NCI-H1436 (cell line): ENCODE results near the gene CDHR4.
"Not testable (repeated sequence)": the region's sequence is repeated elsewhere in the genome, so short reads cannot be mapped to it uniquely, and the experiment has no call there.

ENCODE experiments used
- DNase-seq: peaks from one replicate; lab custom pipeline; 2025; lab: John Stamatoyannopoulos, UW

Gene CDHR4

GRCh38 chr3:49802719-49803464 is 3.2 kb upstream of the CDHR4 start, which contains the start of gene INKA1:
Gene INKA1 (plus strand): TSS chr3:49803261. CDS start chr3:49803393, 132 bp downstream.
- peak; percentile 66 for DNase-seq

- DNase-seq: no peak
Measured at GRCh38 chr3:49801160-49801559, 1.5 kb upstream of the CDHR4 start.

- no peak for DNase-seq
Measured at GRCh38 chr3:49799105-49799504, 568 bp downstream of the CDHR4 start.

GRCh38 chr3:49794926-49795905 is 4.5 kb downstream of the CDHR4 start:
- no peak for DNase-seq

GRCh38 chr3:49794431-49794830 is 5.2 kb downstream of the CDHR4 start:
- no peak for DNase-seq

- DNase-seq: no peak
Measured at GRCh38 chr3:49793486-49794085, 6.1 kb downstream of the CDHR4 start.

- DNase-seq: no peak
Measured at GRCh38 chr3:49792371-49793150, 7.1 kb downstream of the CDHR4 start.

GRCh38 chr3:49791571-49791970 is 8.1 kb downstream of the CDHR4 start:
- no peak for DNase-seq

GRCh38 chr3:49790626-49791411 is 8.9 kb downstream of the CDHR4 start:
- no peak for DNase-seq

- DNase-seq: no peak
Measured at GRCh38 chr3:49788056-49788455, 11.6 kb downstream of the CDHR4 start.

GRCh38 chr3:49787536-49787935 is 12.1 kb downstream of the CDHR4 start:
- no peak for DNase-seq

- no peak for DNase-seq
Measured at GRCh38 chr3:49787182-49787464, 12.6 kb downstream of the CDHR4 start.

GRCh38 chr3:49786357-49787181 is 13.1 kb downstream of the CDHR4 start, which contains the start of gene IP6K1:
Gene IP6K1 (minus strand): TSS chr3:49786542. CDS start chr3:49748040, 38,502 bp downstream.
- DNase-seq: peak; percentile 92

- no peak for DNase-seq
Measured at GRCh38 chr3:49785565-49786356, 13.9 kb downstream of the CDHR4 start.

GRCh38 chr3:49782277-49782676 is 17.4 kb downstream of the CDHR4 start:
- not testable (repeated sequence) for DNase-seq

- DNase-seq: no peak
Measured at GRCh38 chr3:49781415-49782199, 18.1 kb downstream of the CDHR4 start.

GRCh38 chr3:49780975-49781365 is 18.7 kb downstream of the CDHR4 start:
- not testable (repeated sequence) for DNase-seq
